Esophagus muscularis mucosa (tissue), 4 donors: Measurements from ENCODE around the gene PEAK3. TPM values are rescaled to one million over a fixed set of nuclear protein-coding genes. Genes with fewer than 3 reads are reported as not detected.

Experiments used
- DNase-seq: peaks from one replicate; pipeline ENCODE4 v3.0.0-alpha.2; 2017; ENCODE audit errors: extremely low spot score
- H3K27ac ChIP-seq, 4 donors: fragments of 200-600 bp; sonication (generic); replicated peaks in 1 of 4; 1 replicate in 3 of 4; 2 replicates in 1 of 4; pipeline ENCODE4 v1.5.1; 2016 to 2019; ENCODE audit warnings: mild to moderate bottlenecking in 1 of 4
- H3K27me3 ChIP-seq, 4 donors: fragments of 200-600 bp; sonication (generic); one replicate each; pipeline versions ENCODE4 v1.5.1 to v1.6.0; 2016 to 2019
- H3K36me3 ChIP-seq, 4 donors: fragments of 200-600 bp; sonication (generic); one replicate each; pipeline ENCODE4 v1.5.1; 2016 to 2019
- H3K4me1 ChIP-seq, 4 donors: fragments of 200-600 bp; sonication (generic); one replicate each; pipeline ENCODE4 v1.5.1; 2016 to 2019
- H3K4me3 ChIP-seq, 4 donors: fragments of 200-600 bp; sonication (generic); 1 replicate in 2 of 4; 2 replicates in 2 of 4; pipeline ENCODE4 v1.5.1; 2016 to 2019; ENCODE audit warnings: mild to moderate bottlenecking in 4 of 4, moderate library complexity in 1 of 4
- H3K9me3 ChIP-seq, 4 donors: fragments of 200-600 bp; sonication (generic); 1 replicate in 3 of 4; 2 replicates in 1 of 4; pipeline ENCODE4 v1.5.1; 2016 to 2019
- EP300 ChIP-seq: sonication (generic); formaldehyde crosslinking; IDR thresholded peaks from one replicate; pipeline ENCODE4 v1.6.1; 2017; ENCODE audit warnings: antibody characterized with exemption
- POLR2A ChIP-seq: fragments of 450-650 bp; IDR thresholded peaks from one replicate; pipeline ENCODE4 v1.6.1; 2017; ENCODE audit warnings: antibody characterized with exemption, moderate library complexity, mild to moderate bottlenecking, low read depth
- POLR2AphosphoS5 ChIP-seq, 2 donors: sonication (generic); formaldehyde crosslinking; IDR thresholded peaks; one replicate each; pipeline ENCODE4 v1.6.1; 2017; ENCODE audit warnings: antibody characterized with exemption in 2 of 2
- WGBS: methylation state at CpG from one replicate; pipeline ENCODE4 v1.1.5; 2018; 5-methylcytosine and 5-hydroxymethylcytosine counted together
- intact Hi-C: fragments of 100-400 bp; cut with DNase I; formaldehyde crosslinking; loops from one replicate; pipeline ENCODE4 v1.15.1; 2023
- total RNA-seq, 4 donors: library from RNA; depleted of rRNA; stranded (reverse); fragments of >200 nt; gene quantifications; one replicate each; pipeline versions ENCODE4 v1.1.0 to v1.2.1, GENCODE V29; 2016
- TF ChIP-seq, protein P1 (sequence below), 3 experiments: fragments of 200-600 bp in 2 of 3; fragments of 450-650 bp in 1 of 3; sonication (generic) in 2 of 3; IDR thresholded peaks; one replicate each; pipeline ENCODE4 v1.5.1; 2017 to 2019; ENCODE audit warnings: antibody characterized with exemption in 3 of 3, mild to moderate bottlenecking in 2 of 3, moderate library complexity in 1 of 3

PEAK3 gene
- total RNA-seq, 4 donors from 2014 or later: 0.78 to 2.3 (median 1.3) TPM

DNA sequence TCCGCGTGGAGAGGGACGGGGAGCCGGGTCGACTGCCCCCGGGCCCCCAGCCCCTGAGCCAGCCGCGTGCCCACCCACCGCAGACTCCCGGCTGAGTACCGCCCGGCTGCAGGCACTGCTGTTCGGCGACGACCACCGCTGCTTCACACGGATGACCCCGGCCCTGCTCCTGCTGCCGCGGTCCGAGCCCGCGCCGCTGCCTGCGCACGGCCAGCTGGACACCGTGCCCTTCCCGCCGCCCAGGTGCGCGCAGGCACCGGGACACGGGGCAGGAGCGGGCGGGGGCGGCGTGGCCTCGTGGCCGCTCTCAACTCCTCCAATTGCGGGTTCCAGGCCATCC, 31.2 kb downstream of the PEAK3 start:
- Histone ChIP-seq H3K27ac (no peak overlapping the region), H3K4me3 (peak overlapping the region; percentile 20 to 39 (median 28)), H3K27me3 (peaks cover 11 to 60% (median 38%) of the 10 kb centered on the region in 4 donors), H3K36me3 (peaks cover 12 to 37% (median 34%) of the 10 kb centered on the region in 4 donors), H3K9me3 (no peaks in the 10 kb centered on the region), H3K4me1 (peaks cover 42 to 61% (median 48%) of the 10 kb centered on the region in 4 donors)
- intact Hi-C loops: no loop called here
- no peak for TF ChIP-seq POLR2A
- DNase-seq: no peak
- WGBS: 18% methylated on average over 21 of the region's 40 CpGs

DNA sequence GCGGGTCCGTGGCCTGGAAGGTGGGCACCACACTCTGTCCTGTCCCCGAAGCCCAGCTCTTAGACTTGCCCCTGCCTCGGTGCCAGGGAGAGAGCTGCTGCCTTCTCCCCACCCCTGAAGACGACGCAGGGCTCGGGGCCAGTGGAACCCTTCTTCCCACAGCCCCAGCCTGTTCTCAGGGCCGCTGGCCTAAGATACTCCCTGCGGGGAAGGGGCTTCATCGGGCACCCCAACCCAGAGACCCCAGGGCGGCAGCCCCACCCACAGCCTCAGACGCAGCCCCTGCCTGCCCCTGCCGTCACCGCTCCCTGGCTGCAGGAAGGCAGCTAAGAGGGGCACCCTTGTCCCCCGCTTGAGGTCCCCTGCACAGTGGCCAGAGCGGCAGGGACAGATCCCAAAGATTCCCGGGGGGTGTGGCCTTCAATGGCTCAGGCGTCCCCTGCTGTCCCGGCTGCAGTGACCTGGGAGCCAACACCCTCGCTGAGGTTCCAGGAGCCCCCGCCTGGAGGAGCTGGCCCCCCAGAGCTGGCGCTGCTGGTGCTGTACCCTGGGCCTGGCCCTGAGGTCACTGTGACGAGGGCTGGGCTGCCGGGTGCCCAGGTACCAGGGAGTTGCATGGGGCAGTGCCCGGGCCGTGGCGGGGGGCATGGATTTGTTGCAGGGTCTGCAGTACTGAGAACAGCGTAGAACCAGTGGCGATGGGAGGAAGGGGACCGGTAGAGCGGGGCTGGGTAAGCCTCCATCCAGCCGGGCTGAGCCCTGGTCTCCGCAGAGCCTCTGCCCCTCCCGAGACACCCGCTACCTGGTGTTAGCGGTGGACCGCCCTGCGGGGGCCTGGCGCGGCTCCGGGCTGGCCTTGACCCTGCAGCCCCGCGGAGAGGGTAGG, 31.9 kb downstream of the PEAK3 start:
- Histone ChIP-seq H3K36me3 (peaks cover 18 to 43% (median 40%) of the 10 kb centered on the region in 4 donors), H3K4me1 (peaks cover 42 to 61% (median 48%) of the 10 kb centered on the region in 4 donors), H3K4me3 (no peak overlapping the region), H3K27me3 (peaks cover 11 to 59% (median 38%) of the 10 kb centered on the region in 4 donors), H3K9me3 (no peaks in the 10 kb centered on the region), H3K27ac (no peak overlapping the region)
- TF ChIP-seq EP300: no peak
- TF ChIP-seq, protein P1, sequence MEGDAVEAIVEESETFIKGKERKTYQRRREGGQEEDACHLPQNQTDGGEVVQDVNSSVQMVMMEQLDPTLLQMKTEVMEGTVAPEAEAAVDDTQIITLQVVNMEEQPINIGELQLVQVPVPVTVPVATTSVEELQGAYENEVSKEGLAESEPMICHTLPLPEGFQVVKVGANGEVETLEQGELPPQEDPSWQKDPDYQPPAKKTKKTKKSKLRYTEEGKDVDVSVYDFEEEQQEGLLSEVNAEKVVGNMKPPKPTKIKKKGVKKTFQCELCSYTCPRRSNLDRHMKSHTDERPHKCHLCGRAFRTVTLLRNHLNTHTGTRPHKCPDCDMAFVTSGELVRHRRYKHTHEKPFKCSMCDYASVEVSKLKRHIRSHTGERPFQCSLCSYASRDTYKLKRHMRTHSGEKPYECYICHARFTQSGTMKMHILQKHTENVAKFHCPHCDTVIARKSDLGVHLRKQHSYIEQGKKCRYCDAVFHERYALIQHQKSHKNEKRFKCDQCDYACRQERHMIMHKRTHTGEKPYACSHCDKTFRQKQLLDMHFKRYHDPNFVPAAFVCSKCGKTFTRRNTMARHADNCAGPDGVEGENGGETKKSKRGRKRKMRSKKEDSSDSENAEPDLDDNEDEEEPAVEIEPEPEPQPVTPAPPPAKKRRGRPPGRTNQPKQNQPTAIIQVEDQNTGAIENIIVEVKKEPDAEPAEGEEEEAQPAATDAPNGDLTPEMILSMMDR (IDR thresholded peaks at IDR 0.05): no peak
- no peak for TF ChIP-seq POLR2A
- TF ChIP-seq POLR2AphosphoS5 (IDR thresholded peaks at IDR 0.05): no peak
- 53% methylated on average over 3 of the region's 43 CpGs for WGBS
- intact Hi-C loops: no loop called here
- no peak for DNase-seq

DNA sequence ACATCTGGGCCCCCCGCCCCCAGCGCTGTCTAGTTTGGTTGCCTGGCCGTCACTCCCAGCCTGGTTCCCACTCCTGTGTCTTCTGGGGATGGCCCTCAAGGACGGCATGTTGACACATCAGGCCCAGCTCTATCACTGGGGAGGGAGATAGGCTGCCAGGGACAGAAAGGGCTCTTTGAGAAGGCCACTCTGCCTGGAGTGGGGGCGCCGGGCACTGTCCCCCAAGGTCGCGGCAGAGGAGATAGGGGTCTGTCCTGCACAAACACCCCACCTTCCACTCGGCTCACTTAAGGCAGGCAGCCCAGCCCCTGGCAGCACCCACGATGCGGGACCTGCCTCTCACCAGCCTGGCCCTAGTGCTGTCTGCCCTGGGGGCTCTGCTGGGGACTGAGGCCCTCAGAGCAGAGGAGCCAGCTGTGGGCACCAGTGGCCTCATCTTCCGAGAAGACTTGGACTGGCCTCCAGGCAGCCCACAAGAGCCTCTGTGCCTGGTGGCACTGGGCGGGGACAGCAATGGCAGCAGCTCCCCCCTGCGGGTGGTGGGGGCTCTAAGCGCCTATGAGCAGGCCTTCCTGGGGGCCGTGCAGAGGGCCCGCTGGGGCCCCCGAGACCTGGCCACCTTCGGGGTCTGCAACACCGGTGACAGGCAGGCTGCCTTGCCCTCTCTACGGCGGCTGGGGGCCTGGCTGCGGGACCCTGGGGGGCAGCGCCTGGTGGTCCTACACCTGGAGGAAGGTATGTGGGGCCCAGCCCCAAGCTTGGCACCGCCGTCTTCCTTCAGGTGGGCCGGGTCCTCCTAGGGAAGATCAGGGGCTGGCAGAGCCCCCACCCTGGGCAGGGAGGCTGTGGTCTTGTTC, 32.7 kb downstream of the PEAK3 start, which contains the start of gene AMH:
Gene AMH (plus strand): TSS at position 314 of the 857 bp plus-strand sequence. CDS start 10 bp downstream, at position 324.
- Histone ChIP-seq H3K4me3 (no peak within 1 kb of the TSS), H3K4me1 (peaks cover 42 to 66% (median 48%) of the 10 kb centered on the region in 4 donors), H3K9me3 (no peaks in the 10 kb centered on the region), H3K36me3 (peaks cover 27 to 52% (median 49%) of the 10 kb centered on the region in 4 donors), H3K27me3 (peaks cover 11 to 54% (median 38%) of the 10 kb centered on the region in 4 donors), H3K27ac (no peak within 1 kb of the TSS)
- WGBS: 69% methylated on average over 9 of the region's 27 CpGs
- intact Hi-C loops: no loop called here
- no peak for TF ChIP-seq POLR2A
- TF ChIP-seq, protein P1 (IDR thresholded peaks at IDR 0.05): no peak
- TF ChIP-seq EP300: no peak
- TF ChIP-seq POLR2AphosphoS5 (IDR thresholded peaks at IDR 0.05): no peak
- no peak for DNase-seq

DNA sequence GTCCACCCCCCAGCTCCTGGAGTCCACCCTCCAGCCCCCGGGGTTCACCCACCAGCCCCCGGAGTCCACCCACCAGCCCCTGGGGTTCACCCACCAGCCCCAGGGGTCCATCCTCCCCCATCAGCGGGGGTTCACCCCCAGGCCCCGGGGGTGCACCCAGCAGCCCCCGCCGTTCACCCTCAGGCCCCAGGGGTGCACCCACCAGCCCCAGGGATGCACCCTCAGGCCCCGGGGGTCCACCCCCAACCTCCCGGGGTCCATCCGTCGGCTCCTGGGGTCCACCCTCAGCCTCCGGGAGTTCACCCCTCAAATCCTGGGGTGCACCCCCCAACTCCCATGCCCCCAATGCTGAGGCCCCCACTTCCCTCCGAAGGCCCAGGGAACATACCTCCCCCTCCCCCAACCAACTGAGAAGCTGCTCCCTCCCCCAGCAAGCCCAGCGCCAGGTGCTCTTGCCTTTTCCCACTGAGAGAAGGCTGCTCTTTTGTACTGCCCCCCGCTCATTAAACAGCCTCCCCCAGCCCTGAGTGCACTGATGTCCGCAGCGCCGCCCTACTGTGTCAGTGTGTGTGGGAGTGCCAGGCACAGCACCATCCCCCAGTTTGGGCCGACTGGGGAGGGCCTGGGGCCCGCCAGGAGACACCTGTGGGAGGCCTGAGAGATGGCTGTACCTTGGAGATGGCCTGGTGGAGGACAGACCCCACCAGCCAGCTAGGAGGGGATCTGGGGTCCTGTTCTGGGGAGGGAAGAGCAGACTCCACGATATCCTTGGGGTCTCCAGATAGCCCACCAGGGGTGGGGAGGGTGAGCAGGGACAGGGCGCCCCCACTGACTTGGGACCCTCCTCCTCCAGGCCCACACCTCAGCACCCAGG, 33.6 kb downstream of the PEAK3 start:
- intact Hi-C loops: no loop called here
- peaks cover 36 to 60% (median 57%) of the 10 kb centered on the region in 4 donors for H3K36me3 ChIP-seq
- no peak overlapping the region for H3K4me3 ChIP-seq
- WGBS: 83% methylated on average over 13 of the region's 21 CpGs
- H3K9me3 ChIP-seq: no peaks in the 10 kb centered on the region
- TF ChIP-seq POLR2A (no peak), POLR2AphosphoS5 (IDR thresholded peaks at IDR 0.05) (no peak), EP300 (no peak)
- TF ChIP-seq, protein P1 (IDR thresholded peaks at IDR 0.05): no peak
- H3K4me1 ChIP-seq: peaks cover 38 to 68% (median 47%) of the 10 kb centered on the region in 4 donors
- DNase-seq: no peak
- peaks cover 11 to 45% (median 34%) of the 10 kb centered on the region in 4 donors for H3K27me3 ChIP-seq
- H3K27ac ChIP-seq: no peak overlapping the region
